ENCODE measurements around the gene PKP3. TPM values are rescaled to one million over a fixed set of nuclear protein-coding genes. Genes with fewer than 3 reads are reported as not detected.

Gene PKP3, protein sequence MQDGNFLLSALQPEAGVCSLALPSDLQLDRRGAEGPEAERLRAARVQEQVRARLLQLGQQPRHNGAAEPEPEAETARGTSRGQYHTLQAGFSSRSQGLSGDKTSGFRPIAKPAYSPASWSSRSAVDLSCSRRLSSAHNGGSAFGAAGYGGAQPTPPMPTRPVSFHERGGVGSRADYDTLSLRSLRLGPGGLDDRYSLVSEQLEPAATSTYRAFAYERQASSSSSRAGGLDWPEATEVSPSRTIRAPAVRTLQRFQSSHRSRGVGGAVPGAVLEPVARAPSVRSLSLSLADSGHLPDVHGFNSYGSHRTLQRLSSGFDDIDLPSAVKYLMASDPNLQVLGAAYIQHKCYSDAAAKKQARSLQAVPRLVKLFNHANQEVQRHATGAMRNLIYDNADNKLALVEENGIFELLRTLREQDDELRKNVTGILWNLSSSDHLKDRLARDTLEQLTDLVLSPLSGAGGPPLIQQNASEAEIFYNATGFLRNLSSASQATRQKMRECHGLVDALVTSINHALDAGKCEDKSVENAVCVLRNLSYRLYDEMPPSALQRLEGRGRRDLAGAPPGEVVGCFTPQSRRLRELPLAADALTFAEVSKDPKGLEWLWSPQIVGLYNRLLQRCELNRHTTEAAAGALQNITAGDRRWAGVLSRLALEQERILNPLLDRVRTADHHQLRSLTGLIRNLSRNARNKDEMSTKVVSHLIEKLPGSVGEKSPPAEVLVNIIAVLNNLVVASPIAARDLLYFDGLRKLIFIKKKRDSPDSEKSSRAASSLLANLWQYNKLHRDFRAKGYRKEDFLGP
- 417 and 687 TPM in 2 replicates for total RNA-seq

DNA sequence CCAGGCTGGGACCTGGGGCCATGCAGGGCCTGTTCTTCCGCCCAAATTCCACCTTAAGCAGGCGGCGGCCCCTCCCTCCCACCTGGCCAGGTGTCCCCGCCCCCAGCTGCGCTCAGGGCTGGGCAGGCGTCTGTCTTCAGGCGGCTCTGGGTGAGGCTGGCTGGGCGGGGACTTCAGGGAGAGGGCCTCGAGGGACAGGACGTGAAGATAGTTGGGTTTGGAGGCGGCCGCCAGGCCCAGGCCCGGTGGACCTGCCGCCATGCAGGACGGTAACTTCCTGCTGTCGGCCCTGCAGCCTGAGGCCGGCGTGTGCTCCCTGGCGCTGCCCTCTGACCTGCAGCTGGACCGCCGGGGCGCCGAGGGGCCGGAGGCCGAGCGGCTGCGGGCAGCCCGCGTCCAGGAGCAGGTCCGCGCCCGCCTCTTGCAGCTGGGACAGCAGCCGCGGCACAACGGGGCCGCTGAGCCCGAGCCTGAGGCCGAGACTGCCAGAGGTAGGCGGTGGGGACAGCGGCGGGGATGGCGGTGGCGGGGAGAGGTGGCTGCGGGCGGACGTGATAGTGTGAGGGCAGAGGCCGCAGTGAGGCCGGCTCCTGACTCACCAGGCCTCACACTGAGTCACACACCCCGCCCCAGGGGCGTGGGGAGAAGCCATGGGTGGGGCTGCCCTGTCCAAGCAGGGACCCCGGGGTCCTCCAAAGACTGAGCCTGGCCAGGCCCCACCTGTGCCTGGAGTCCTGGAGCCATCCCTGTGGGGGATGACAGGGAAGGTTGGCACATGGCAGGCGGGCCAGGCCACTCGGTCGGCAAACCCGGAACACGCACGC lies at the start of gene PKP3:
Gene PKP3, plus strand, starts transcription at position 176 of the 824 bp plus-strand sequence. Its CDS starts 84 bp downstream, at position 260.

DNA sequence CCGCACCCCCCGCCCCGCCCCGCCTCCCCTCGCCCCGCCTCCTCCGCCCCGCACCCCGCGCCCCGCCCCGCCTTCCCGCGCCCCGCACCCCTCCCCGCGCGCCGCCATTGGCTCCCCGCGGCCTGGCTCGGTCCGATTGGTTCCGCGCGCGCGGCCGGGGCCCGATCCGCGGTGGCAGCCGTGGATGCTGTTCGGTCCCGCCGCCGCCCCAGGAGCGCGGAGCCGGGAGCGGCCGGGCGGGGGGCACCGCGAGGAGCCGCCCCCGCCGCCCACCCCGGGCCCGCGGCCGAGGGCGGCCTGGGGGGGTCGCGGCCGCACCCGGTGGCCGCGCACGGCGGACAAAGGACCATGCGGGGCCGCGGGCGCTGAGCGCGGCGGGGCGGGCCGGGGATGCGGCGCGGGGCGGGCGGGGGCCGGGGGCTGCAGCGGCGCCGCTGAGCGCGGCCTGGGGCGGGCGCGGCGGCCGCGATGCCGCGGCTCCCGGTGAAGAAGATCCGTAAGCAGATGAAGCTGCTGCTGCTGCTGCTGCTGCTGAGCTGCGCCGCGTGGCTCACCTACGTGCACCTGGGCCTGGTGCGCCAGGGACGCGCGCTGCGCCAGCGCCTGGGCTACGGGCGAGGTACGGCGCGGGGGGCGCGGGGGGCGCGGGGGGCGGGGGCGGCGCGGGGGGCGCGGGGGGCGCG lies 24.5 kb upstream of the PKP3 start, which contains the start of gene B4GALNT4:
Gene B4GALNT4, plus strand, starts transcription at position 164 of the 683 bp plus-strand sequence. Its CDS starts 305 bp downstream, at position 469.

DNA sequence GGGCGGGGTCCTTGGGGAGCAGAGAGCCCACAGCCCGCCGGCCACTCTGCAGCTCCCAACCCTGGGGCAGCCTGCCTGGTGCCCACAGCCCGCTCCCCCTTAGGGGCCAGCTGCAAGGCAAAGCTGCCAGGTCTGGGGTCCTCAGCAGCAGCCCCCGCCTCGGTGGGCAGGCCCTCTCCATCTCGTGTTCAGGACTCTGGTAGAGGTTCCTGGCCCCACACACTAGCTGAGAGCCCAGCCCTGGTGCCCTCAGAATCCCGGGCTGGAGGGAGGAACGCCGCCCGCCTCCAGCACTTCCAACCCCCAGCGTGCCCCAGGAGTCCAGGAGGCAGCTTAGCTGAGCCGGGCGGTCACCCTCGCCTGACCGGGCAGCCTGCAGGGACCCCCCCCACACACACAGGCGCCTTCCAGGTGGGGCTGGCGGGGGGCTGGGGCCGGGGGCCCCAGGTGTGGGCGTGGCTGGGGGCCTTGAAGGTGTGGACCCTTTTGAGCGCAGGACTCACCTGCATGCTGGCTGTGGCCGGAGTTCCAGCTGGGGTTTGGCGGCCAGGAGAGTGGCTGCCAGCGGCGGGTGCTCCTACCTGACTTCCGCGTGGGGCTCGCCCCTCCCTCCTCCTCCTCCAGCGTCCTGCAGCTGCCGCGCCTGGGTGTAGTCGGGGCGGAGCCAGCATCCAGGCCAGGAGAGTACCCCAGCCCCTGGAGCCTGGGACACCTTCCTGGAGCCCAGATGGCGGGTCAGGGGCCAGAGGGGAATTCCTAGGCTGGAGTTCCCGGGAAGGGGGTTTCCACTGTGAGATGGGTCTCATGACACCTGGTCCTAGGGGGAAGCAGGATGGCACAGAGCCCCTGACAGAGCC lies 47.6 kb downstream of the PKP3 start, which contains the start of gene ANO9:
Gene ANO9, minus strand, starts transcription at position 594 of the 857 bp plus-strand sequence. Its CDS starts 85 bp downstream, at position 509.

DNA sequence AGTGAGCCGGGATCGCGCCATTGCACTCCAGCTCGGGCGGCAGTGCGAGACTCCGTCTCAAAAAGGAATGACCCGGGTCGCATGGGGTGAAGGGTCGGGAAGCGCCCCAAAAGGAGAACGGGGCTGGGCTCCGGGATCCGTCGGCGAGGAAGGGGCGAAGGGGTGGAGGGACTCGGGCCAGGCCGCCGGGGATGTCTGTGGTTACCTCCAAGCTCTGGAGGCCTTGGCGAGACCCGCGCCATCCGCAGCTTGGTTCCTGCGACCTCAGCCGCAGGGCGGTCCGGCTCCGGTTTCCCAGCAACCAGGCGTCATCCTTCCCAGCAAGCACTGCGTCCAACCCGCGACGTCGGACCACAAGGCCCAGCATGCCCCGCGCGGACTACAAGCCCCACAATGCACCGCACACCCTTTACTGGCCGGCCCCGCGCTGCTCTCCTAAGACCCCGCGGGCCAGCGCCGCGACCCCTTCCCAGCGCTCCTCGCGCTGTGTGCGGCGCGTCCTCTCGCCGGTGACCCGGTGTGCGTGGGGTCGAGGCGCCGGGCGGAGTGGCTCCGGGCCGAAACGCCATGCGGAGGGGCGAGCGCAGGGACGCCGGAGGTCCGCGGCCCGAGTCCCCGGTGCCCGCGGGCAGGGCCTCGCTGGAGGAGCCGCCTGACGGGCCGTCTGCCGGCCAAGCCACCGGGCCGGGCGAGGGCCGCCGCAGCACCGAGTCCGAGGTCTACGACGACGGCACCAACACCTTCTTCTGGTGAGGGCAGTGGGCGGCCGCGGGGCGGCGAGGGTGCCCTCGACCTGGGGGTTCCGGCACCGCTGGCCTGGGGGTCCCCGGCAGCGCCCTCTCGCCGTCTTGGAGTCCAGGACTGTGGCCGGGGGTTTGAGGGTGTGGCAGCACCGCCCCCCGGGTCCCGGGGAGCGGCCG lies 56.1 kb downstream of the PKP3 start, which contains the start of gene PTDSS2:
Gene PTDSS2, plus strand, starts transcription at position 391 of the 920 bp plus-strand sequence. Its CDS starts 177 bp downstream, at position 568.

Small RNA genes lying within 50 kb of the gene (small RNA-seq; reads per million reads assigned to genes)
- gene RN7SL838P, result not detected

Other genes starting within 250 kb of the PKP3 start
- not detected in 2 replicates for gene SCGB1C1, start 201.1 kb upstream of the PKP3 start, total RNA-seq
- gene BET1L, start 186.8 kb upstream of the PKP3 start, total RNA-seq, result 36.1 and 40.4 TPM in 2 replicates
- gene RIC8A, start 186.5 kb upstream of the PKP3 start, total RNA-seq, result 162 and 298 TPM in 2 replicates
- 12.6 and 13.3 TPM in 2 replicates for gene SIRT3, start 157.9 kb upstream of the PKP3 start, total RNA-seq
- 85.2 and 141 TPM in 2 replicates for gene PSMD13, start 157.2 kb upstream of the PKP3 start, total RNA-seq
- gene NLRP6, start 115.8 kb upstream of the PKP3 start, total RNA-seq, result not detected in 2 replicates
- gene PGGHG, start 105.1 kb upstream of the PKP3 start, total RNA-seq, result 3.9 and 14.1 TPM in 2 replicates
- not detected in 2 replicates for gene IFITM5, start 94.7 kb upstream of the PKP3 start, total RNA-seq
- 1.6 and 22.8 TPM in 2 replicates for gene IFITM2, start 86.4 kb upstream of the PKP3 start, total RNA-seq
- 2.4 TPM in 1 of 2 replicates, not detected in the other for gene IFITM1, start 80.2 kb upstream of the PKP3 start, total RNA-seq
- 23.4 and 25.1 TPM in 2 replicates for gene IFITM3, start 73.3 kb upstream of the PKP3 start, total RNA-seq
- 0.22 and 4.3 TPM in 2 replicates for gene B4GALNT4, start 24.7 kb upstream of the PKP3 start, total RNA-seq
- gene SIGIRR, start 20.8 kb downstream of the PKP3 start, total RNA-seq, result 1.5 and 3.1 TPM in 2 replicates
- gene ANO9, start 47.8 kb downstream of the PKP3 start, total RNA-seq, result 9.0 and 57.4 TPM in 2 replicates
- 24.3 and 36.5 TPM in 2 replicates for gene PTDSS2, start 56.1 kb downstream of the PKP3 start, total RNA-seq
- gene RNH1, start 113.0 kb downstream of the PKP3 start, total RNA-seq, result 283 and 353 TPM in 2 replicates
- 22.0 and 36.9 TPM in 2 replicates for gene HRAS, start 141.4 kb downstream of the PKP3 start, total RNA-seq
- 0.22 and 1.6 TPM in 2 replicates for gene LRRC56, start 143.3 kb downstream of the PKP3 start, total RNA-seq
- gene LMNTD2, start 166.5 kb downstream of the PKP3 start, total RNA-seq, result 3.3 and 10.6 TPM in 2 replicates
- gene RASSF7, start 166.8 kb downstream of the PKP3 start, total RNA-seq, result 53.0 and 66.8 TPM in 2 replicates
- 32.5 and 38.1 TPM in 2 replicates for gene PHRF1, start 182.3 kb downstream of the PKP3 start, total RNA-seq
- gene IRF7, start 221.7 kb downstream of the PKP3 start, total RNA-seq, result 5.1 and 8.0 TPM in 2 replicates
- gene CDHR5, start 230.7 kb downstream of the PKP3 start, total RNA-seq, result not detected in 2 replicates
- not detected in 2 replicates for gene SCT, start 233.0 kb downstream of the PKP3 start, total RNA-seq
- not detected in 2 replicates for gene DRD4, start 243.1 kb downstream of the PKP3 start, total RNA-seq

Data from placental epithelial cell (primary cell).